Neuronal stem cell (in vitro differentiated cells): ENCODE data around the gene CLIC5.

Source experiments
- DNase-seq: peaks from one replicate; pipeline ENCODE4 v3.0.0-alpha.2; 2013; ENCODE audit warnings: low spot score
- H2AFZ ChIP-seq: one replicate; pipeline ENCODE4 v1.6.1; 2013; ENCODE audit warnings: mild to moderate bottlenecking, low read length, inconsistent platforms
- H2AK5ac ChIP-seq: 2 replicates; pipeline ENCODE4 v1.6.1; 2013; ENCODE audit warnings: low read depth, mild to moderate bottlenecking, inconsistent platforms, low read length, moderate library complexity, mixed read lengths
- H2BK120ac ChIP-seq: 2 replicates; pipeline ENCODE4 v1.6.1; 2013; ENCODE audit warnings: low read depth, mild to moderate bottlenecking, inconsistent platforms, low read length, moderate library complexity, mixed read lengths
- H2BK12ac ChIP-seq: one replicate; pipeline ENCODE4 v1.6.1; 2013; ENCODE audit warnings: low read length, inconsistent platforms
- H2BK15ac ChIP-seq: 2 replicates; pipeline ENCODE4 v1.6.1; 2013; ENCODE audit warnings: mild to moderate bottlenecking, low read length, inconsistent platforms, mixed read lengths
- H2BK5ac ChIP-seq: one replicate; pipeline ENCODE4 v1.6.1; 2013; ENCODE audit warnings: inconsistent platforms, mild to moderate bottlenecking, low read length, moderate library complexity
- H3K14ac ChIP-seq: one replicate; pipeline ENCODE4 v1.6.1; 2013; ENCODE audit warnings: low read length, inconsistent platforms
- H3K18ac ChIP-seq: 2 replicates; pipeline ENCODE4 v1.6.1; 2013; ENCODE audit warnings: low read length, inconsistent platforms
- H3K23ac ChIP-seq: 2 replicates; pipeline ENCODE4 v1.6.1; 2013; ENCODE audit warnings: low read depth, mild to moderate bottlenecking, mixed read lengths, low read length, inconsistent platforms; ENCODE audit not compliant: poor library complexity
- H3K27ac ChIP-seq: replicated peaks from 3 replicates; pipeline ENCODE4 v1.5.1; 2013; ENCODE audit warnings: low read length, inconsistent platforms
- H3K27me3 ChIP-seq, 3 experiments: 2 replicates each; pipeline ENCODE4 v1.6.1; 2013; ENCODE audit warnings: low read length in 3 of 3, mild to moderate bottlenecking in 2 of 3, inconsistent platforms in 1 of 3, low read depth in 1 of 3, mixed read lengths in 1 of 3, moderate library complexity in 1 of 3; ENCODE audit not compliant: control insufficient read depth in 3 of 3, insufficient read depth in 3 of 3
- H3K36me3 ChIP-seq, 2 donors: replicated peaks in 1 of 2; 2 replicates each; pipeline ENCODE4 v1.6.1; 2013; ENCODE audit warnings: low read length in 2 of 2; ENCODE audit not compliant: control insufficient read depth in 2 of 2, insufficient read depth in 2 of 2
- H3K4ac ChIP-seq: 2 replicates; pipeline ENCODE4 v1.6.1; 2013; ENCODE audit warnings: inconsistent platforms, mild to moderate bottlenecking, low read length, moderate library complexity
- H3K4me1 ChIP-seq, 2 donors: 1 replicate in 1 of 2; 2 replicates in 1 of 2; pipeline ENCODE4 v1.6.1; 2013; ENCODE audit warnings: low read length in 2 of 2, low read depth in 1 of 2; ENCODE audit not compliant: control insufficient read depth in 2 of 2, insufficient read depth in 1 of 2
- H3K4me2 ChIP-seq: one replicate; pipeline ENCODE4 v1.6.1; 2013; ENCODE audit warnings: mild to moderate bottlenecking, low read length, inconsistent platforms; ENCODE audit not compliant: insufficient read depth, poor library complexity, severe bottlenecking
- H3K4me3 ChIP-seq, 2 donors: 2 replicates each; pipeline ENCODE4 v1.5.1; 2013; ENCODE audit warnings: low read length in 2 of 2, mild to moderate bottlenecking in 2 of 2, inconsistent platforms in 1 of 2, moderate library complexity in 1 of 2
- H3K79me1 ChIP-seq: one replicate; pipeline ENCODE4 v1.6.1; 2013; ENCODE audit warnings: low read depth, mild to moderate bottlenecking, inconsistent platforms, low read length, moderate library complexity
- H3K9ac ChIP-seq: one replicate; pipeline ENCODE4 v1.6.1; 2013; ENCODE audit warnings: mild to moderate bottlenecking, low read depth, low read length, inconsistent platforms; ENCODE audit not compliant: poor library complexity
- H3K9me3 ChIP-seq, 2 donors: replicated peaks in 1 of 2; 2 replicates each; pipeline versions ENCODE3 to v1.6.1; 2013; ENCODE audit warnings: low read length in 2 of 2, mild to moderate bottlenecking in 2 of 2, inconsistent platforms in 1 of 2, low read depth in 1 of 2, mixed read lengths in 1 of 2, moderate library complexity in 1 of 2; ENCODE audit not compliant: control insufficient read depth in 2 of 2, insufficient read depth in 1 of 2
- H4K8ac ChIP-seq: one replicate; pipeline ENCODE4 v1.6.1; 2013; ENCODE audit warnings: low read depth, mild to moderate bottlenecking, inconsistent platforms, low read length, moderate library complexity
- H4K91ac ChIP-seq: one replicate; pipeline ENCODE4 v1.6.1; 2013; ENCODE audit warnings: low read length, low read depth, mild to moderate bottlenecking, inconsistent platforms; ENCODE audit not compliant: poor library complexity
- WGBS, 2 donors: extraction: QIAGEN DNeasy Blood & Tissue Kit; methylation state at CpG; one replicate each; pipeline ENCODE4 v1.1.7; 2013; ENCODE audit warnings: missing lambda C conversion rate in 2 of 2, mixed read lengths in 1 of 2; ENCODE audit not compliant: insufficient read length in 2 of 2, insufficient replicate concordance in 1 of 2; ENCODE audit errors: extremely low coverage in 2 of 2; 5-methylcytosine and 5-hydroxymethylcytosine counted together

Gene CLIC5

GRCh38 chr6:45892196-45892595 is 123.5 kb downstream of the CLIC5 start:
- Histone ChIP-seq H3K9ac (no peak overlapping the region), H2AFZ (no peak overlapping the region), H4K91ac (no peak overlapping the region), H3K4me3 (no peak overlapping the region), H3K23ac (no peak overlapping the region), H2BK5ac (no peak overlapping the region), H3K36me3 (no peaks in the 10 kb centered on the region), H3K4ac (no peak overlapping the region), H3K27ac (no peak overlapping the region), H3K14ac (no peak overlapping the region), H3K79me1 (no peaks in the 10 kb centered on the region), H3K9me3 (no peaks in the 10 kb centered on the region), H3K27me3 (no peaks in the 10 kb centered on the region), H2BK120ac (no peak overlapping the region), H3K4me2 (no peak overlapping the region), H2AK5ac (no peak overlapping the region), H2BK12ac (no peak overlapping the region), H4K8ac (no peak overlapping the region), H3K18ac (no peak overlapping the region), H3K4me1 (no peaks in the 10 kb centered on the region), H2BK15ac (no peak overlapping the region)
- WGBS, 2 donors: no CpG with 5 or more reads among the region's 2 CpGs
- no peak for DNase-seq

GRCh38 chr6:45886776-45887175 is 128.9 kb downstream of the CLIC5 start:
- no peak overlapping the region for H3K4ac ChIP-seq
- peak overlapping the region; percentile 15 for H3K18ac ChIP-seq
- H3K23ac ChIP-seq: no peak overlapping the region
- H4K91ac ChIP-seq: no peak overlapping the region
- no peak overlapping the region for H2BK5ac ChIP-seq
- no peak overlapping the region for H2BK12ac ChIP-seq
- no peak overlapping the region for H3K4me2 ChIP-seq
- DNase-seq: no peak
- H3K9me3 ChIP-seq: no peaks in the 10 kb centered on the region
- no peak overlapping the region for H3K27ac ChIP-seq
- no peak overlapping the region for H4K8ac ChIP-seq
- no peak overlapping the region for H2AK5ac ChIP-seq
- H2BK120ac ChIP-seq: no peak overlapping the region
- H3K9ac ChIP-seq: no peak overlapping the region
- H3K4me1 ChIP-seq: peaks cover 0 to 4% of the 10 kb centered on the region in 2 donors
- no peaks in the 10 kb centered on the region for H3K79me1 ChIP-seq
- H3K27me3 ChIP-seq: no peaks in the 10 kb centered on the region
- no peak overlapping the region for H3K14ac ChIP-seq
- H3K4me3 ChIP-seq: no peak overlapping the region
- no peak overlapping the region for H2AFZ ChIP-seq
- no peaks in the 10 kb centered on the region for H3K36me3 ChIP-seq
- no peak overlapping the region for H2BK15ac ChIP-seq
- no CpG with 5 or more reads among the region's 2 CpGs for WGBS, 2 donors

DNA sequence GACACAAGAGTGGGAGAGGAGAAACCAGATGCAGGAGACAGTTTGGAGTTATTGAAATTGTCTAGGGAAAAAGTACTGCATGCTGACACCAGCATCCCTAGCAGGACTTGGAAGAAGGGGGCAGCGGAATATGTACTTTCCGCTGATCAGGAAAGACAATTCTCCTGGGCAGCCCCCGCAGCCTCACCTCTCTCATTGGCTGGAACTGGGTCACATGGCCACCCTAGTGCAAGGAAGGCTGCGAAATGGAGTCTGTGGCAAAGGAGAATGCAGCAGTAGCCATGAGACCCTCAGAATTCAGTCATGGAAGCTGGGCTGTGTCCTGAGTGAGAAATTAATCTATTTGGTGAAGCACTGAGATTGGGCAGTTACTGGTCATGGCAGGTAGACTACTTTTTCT is 131.3 kb downstream of the CLIC5 start:
- H3K79me1 ChIP-seq: no peaks in the 10 kb centered on the region
- no peak overlapping the region for H3K4me2 ChIP-seq
- no peaks in the 10 kb centered on the region for H3K9me3 ChIP-seq
- DNase-seq: no peak
- peaks cover 0 to 4% (median 0%) of the 10 kb centered on the region in 3 experiments for H3K27me3 ChIP-seq
- H2BK15ac ChIP-seq: no peak overlapping the region
- no peak overlapping the region for H4K91ac ChIP-seq
- H3K9ac ChIP-seq: no peak overlapping the region
- no peak overlapping the region for H3K14ac ChIP-seq
- no peak overlapping the region for H2BK12ac ChIP-seq
- no peak overlapping the region for H3K27ac ChIP-seq
- no peak overlapping the region for H4K8ac ChIP-seq
- H3K36me3 ChIP-seq: no peaks in the 10 kb centered on the region
- H2BK120ac ChIP-seq: no peak overlapping the region
- peaks cover 0 to 9% of the 10 kb centered on the region in 2 donors for H3K4me1 ChIP-seq
- no peak overlapping the region for H3K18ac ChIP-seq
- no peak overlapping the region for H3K4me3 ChIP-seq
- no CpG with 5 or more reads among the region's 4 CpGs for WGBS, 2 donors
- H2AK5ac ChIP-seq: no peak overlapping the region
- no peak overlapping the region for H3K23ac ChIP-seq
- no peak overlapping the region for H2BK5ac ChIP-seq
- H3K4ac ChIP-seq: no peak overlapping the region
- no peak overlapping the region for H2AFZ ChIP-seq

DNA sequence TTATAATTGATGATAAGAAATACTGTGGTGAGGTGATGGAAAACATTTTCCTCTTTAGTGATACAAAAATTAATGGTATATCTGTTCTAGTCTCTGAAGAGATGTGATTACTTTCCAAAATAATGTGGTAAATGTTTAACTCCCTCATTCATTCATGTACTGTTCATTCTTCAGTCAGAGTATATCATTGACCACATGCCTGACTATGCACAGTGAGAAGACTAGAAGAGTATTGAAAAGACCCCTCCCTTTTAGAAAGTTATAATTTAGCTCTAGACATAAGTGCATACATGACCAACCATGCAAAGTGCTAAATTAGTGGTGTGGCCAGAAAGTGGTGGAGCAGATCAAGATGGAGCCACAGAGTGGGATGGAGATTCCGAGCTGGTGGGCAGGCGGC is 133.0 kb downstream of the CLIC5 start:
- DNase-seq: no peak
- no peak overlapping the region for H2AK5ac ChIP-seq
- H3K18ac ChIP-seq: no peak overlapping the region
- no peak overlapping the region for H2AFZ ChIP-seq
- H3K4ac ChIP-seq: no peak overlapping the region
- H2BK5ac ChIP-seq: no peak overlapping the region
- H2BK12ac ChIP-seq: no peak overlapping the region
- H3K4me2 ChIP-seq: no peak overlapping the region
- no peak overlapping the region for H2BK120ac ChIP-seq
- peaks cover 0 to 9% of the 10 kb centered on the region in 2 donors for H3K4me1 ChIP-seq
- no peak overlapping the region for H3K27ac ChIP-seq
- H2BK15ac ChIP-seq: no peak overlapping the region
- no peaks in the 10 kb centered on the region for H3K9me3 ChIP-seq
- H4K91ac ChIP-seq: no peak overlapping the region
- no peak overlapping the region for H3K9ac ChIP-seq
- no peak overlapping the region for H3K4me3 ChIP-seq
- no CpG with 5 or more reads among the region's 2 CpGs for WGBS, 2 donors
- H3K36me3 ChIP-seq: no peaks in the 10 kb centered on the region
- peaks cover 0 to 8% (median 0%) of the 10 kb centered on the region in 3 experiments for H3K27me3 ChIP-seq
- no peak overlapping the region for H3K14ac ChIP-seq
- no peak overlapping the region for H4K8ac ChIP-seq
- H3K23ac ChIP-seq: no peak overlapping the region
- no peaks in the 10 kb centered on the region for H3K79me1 ChIP-seq
